Measurements from ENCODE around the gene MCOLN3.
A peak's percentile ranks its signal among the peaks of the same experiment; 100 is the strongest.

MCOLN3 gene

GRCh38 chr1:84985365-84985764 is 62.9 kb downstream of the MCOLN3 start:
- TF ChIP-seq, protein P1, sequence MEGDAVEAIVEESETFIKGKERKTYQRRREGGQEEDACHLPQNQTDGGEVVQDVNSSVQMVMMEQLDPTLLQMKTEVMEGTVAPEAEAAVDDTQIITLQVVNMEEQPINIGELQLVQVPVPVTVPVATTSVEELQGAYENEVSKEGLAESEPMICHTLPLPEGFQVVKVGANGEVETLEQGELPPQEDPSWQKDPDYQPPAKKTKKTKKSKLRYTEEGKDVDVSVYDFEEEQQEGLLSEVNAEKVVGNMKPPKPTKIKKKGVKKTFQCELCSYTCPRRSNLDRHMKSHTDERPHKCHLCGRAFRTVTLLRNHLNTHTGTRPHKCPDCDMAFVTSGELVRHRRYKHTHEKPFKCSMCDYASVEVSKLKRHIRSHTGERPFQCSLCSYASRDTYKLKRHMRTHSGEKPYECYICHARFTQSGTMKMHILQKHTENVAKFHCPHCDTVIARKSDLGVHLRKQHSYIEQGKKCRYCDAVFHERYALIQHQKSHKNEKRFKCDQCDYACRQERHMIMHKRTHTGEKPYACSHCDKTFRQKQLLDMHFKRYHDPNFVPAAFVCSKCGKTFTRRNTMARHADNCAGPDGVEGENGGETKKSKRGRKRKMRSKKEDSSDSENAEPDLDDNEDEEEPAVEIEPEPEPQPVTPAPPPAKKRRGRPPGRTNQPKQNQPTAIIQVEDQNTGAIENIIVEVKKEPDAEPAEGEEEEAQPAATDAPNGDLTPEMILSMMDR (IDR thresholded peaks at IDR 0.05; ENCODE audit: low read depth, low read length, poor library complexity, severe bottlenecking): no peak
- no peak for TF ChIP-seq EZH2phosphoT487 (IDR thresholded peaks at IDR 0.05; ENCODE audit: borderline replicate concordance, low read length)
- Histone ChIP-seq H3K79me2 (ENCODE audit: control insufficient read depth, low read length) (peaks cover 84% of the 10 kb centered on the region), H3K27me3 (ENCODE audit: control insufficient read depth, low read length) (no peaks in the 10 kb centered on the region), H3K9me3 (ENCODE audit: control insufficient read depth, insufficient read depth, low read length) (no peaks in the 10 kb centered on the region), H3K4me1 (ENCODE audit: control insufficient read depth, low read length) (peaks cover 40% of the 10 kb centered on the region), H3K4me3 (ENCODE audit: low read length) (peak overlapping the region; percentile 13; the same call in 1 of the 2 replicates), H4K20me1 (ENCODE audit: control insufficient read depth, insufficient read depth, low read depth, low read length) (peaks cover 3% of the 10 kb centered on the region; the same call in 1 of the 2 replicates), H3F3A (ENCODE audit: control insufficient read depth, insufficient read depth) (peaks cover 11% of the 10 kb centered on the region), H3K36me3 (ENCODE audit: control insufficient read depth, low read length) (peaks cover 43% of the 10 kb centered on the region), H3K4me2 (ENCODE audit: low read length) (peak overlapping the region; percentile 48), H3K9me2 (replicated peaks; ENCODE audit: control insufficient read depth, low read length) (no peaks in the 10 kb centered on the region), H3K27ac (ENCODE audit: low read depth, low read length) (peak overlapping the region; percentile 12)

DNA sequence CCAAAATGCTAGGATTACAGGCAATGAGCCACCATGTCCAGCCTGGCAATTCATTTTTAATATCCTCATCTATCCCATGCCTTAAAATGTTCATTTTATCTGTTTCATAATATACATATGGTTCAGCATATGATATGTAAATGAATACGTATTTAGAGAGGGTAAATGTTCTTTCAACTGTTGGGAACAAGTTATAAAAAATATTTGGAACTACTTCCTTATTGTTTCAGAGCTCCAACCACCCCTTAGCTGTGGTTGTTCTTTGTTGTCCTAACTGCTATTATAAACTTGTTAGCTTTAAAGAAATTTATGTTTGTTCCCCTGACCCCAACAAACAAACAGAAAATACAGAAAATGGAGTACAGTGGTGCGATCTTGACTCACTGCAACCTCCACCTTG is 65.9 kb downstream of the MCOLN3 start:
- H3K4me2 ChIP-seq (ENCODE audit: low read length): no peak overlapping the region
- H3F3A ChIP-seq (ENCODE audit: control insufficient read depth, insufficient read depth): no peaks in the 10 kb centered on the region
- H4K20me1 ChIP-seq (ENCODE audit: control insufficient read depth, insufficient read depth, low read depth, low read length): peaks cover 3% of the 10 kb centered on the region; the same call in 1 of the 2 replicates
- no peak overlapping the region for H3K27ac ChIP-seq (ENCODE audit: low read depth, low read length)
- H3K4me1 ChIP-seq (ENCODE audit: control insufficient read depth, low read length): peaks cover 29% of the 10 kb centered on the region
- H3K79me2 ChIP-seq (ENCODE audit: control insufficient read depth, low read length): peaks cover 89% of the 10 kb centered on the region
- H3K27me3 ChIP-seq (ENCODE audit: control insufficient read depth, low read length): no peaks in the 10 kb centered on the region
- TF ChIP-seq, protein P1 (IDR thresholded peaks at IDR 0.05; ENCODE audit: low read depth, low read length, poor library complexity, severe bottlenecking): no peak
- TF ChIP-seq EZH2phosphoT487 (IDR thresholded peaks at IDR 0.05; ENCODE audit: borderline replicate concordance, low read length): no peak
- H3K9me2 ChIP-seq (replicated peaks; ENCODE audit: control insufficient read depth, low read length): no peaks in the 10 kb centered on the region
- H3K9me3 ChIP-seq (ENCODE audit: control insufficient read depth, insufficient read depth, low read length): peaks cover 7% of the 10 kb centered on the region
- H3K36me3 ChIP-seq (ENCODE audit: control insufficient read depth, low read length): peaks cover 39% of the 10 kb centered on the region
- H3K4me3 ChIP-seq (ENCODE audit: low read length): no peak overlapping the region

DNA sequence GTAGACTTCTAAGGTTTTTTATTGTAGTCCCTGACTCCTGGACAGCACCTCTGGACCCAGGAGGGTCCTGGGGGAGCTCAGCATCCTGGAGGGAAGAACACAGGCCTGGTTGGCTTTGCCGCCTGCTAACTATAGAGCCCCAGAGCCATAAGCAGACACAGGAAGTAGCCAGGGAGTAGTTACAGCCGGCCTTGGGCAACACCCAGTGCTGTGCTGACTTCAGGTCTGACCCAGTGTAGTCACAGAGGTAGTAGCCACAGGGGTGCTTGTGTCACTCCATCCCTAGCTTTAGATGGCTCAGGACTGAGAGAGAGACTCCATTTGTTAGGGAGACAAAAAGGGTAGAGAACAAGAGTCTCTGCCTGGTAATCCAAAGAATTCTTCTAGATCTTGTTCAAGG is 73.3 kb downstream of the MCOLN3 start:
- Histone ChIP-seq H3K9me2 (replicated peaks; ENCODE audit: control insufficient read depth, low read length) (no peaks in the 10 kb centered on the region), H3K27me3 (ENCODE audit: control insufficient read depth, low read length) (no peaks in the 10 kb centered on the region), H3F3A (ENCODE audit: control insufficient read depth, insufficient read depth) (no peaks in the 10 kb centered on the region), H3K27ac (ENCODE audit: low read depth, low read length) (no peak overlapping the region), H3K4me1 (ENCODE audit: control insufficient read depth, low read length) (peaks cover 44% of the 10 kb centered on the region), H3K9me3 (ENCODE audit: control insufficient read depth, insufficient read depth, low read length) (peaks cover 6% of the 10 kb centered on the region), H3K4me2 (ENCODE audit: low read length) (no peak overlapping the region), H3K36me3 (ENCODE audit: control insufficient read depth, low read length) (peaks cover 18% of the 10 kb centered on the region), H3K79me2 (ENCODE audit: control insufficient read depth, low read length) (peaks cover 88% of the 10 kb centered on the region), H4K20me1 (ENCODE audit: control insufficient read depth, insufficient read depth, low read depth, low read length) (no peaks in the 10 kb centered on the region), H3K4me3 (ENCODE audit: low read length) (no peak overlapping the region)
- no peak for TF ChIP-seq EZH2phosphoT487 (IDR thresholded peaks at IDR 0.05; ENCODE audit: borderline replicate concordance, low read length)
- TF ChIP-seq, protein P1 (IDR thresholded peaks at IDR 0.05; ENCODE audit: low read depth, low read length, poor library complexity, severe bottlenecking): no peak
